PFSK-1 (cell line): Measurements from ENCODE around the gene GLIS1.

ENCODE experiments used
- FOXP2 ChIP-seq: optimal IDR thresholded peaks from 2 replicates; pipeline ENCODE3; 2011; ENCODE audit warnings: borderline replicate concordance, control low read depth, inconsistent platforms; ENCODE audit not compliant: insufficient read depth; ENCODE audit errors: extremely low read length, extremely low read depth
- POLR2AphosphoS5 ChIP-seq: IDR thresholded peaks from 2 replicates; pipeline ENCODE4 v1.6.1; 2012; ENCODE audit warnings: low read depth, mild to moderate bottlenecking, control low read depth, low read length, moderate library complexity
- SIN3A ChIP-seq: IDR thresholded peaks from 2 replicates; pipeline ENCODE4 v1.6.1; 2012; ENCODE audit warnings: mild to moderate bottlenecking, low read length, moderate library complexity, borderline replicate concordance; ENCODE audit not compliant: insufficient read depth
- TAF1 ChIP-seq: IDR thresholded peaks from 2 replicates; pipeline ENCODE4 v1.6.1; 2012; ENCODE audit warnings: low read length, control low read depth, borderline replicate concordance; ENCODE audit not compliant: insufficient read depth
- TF ChIP-seq, protein P1 (sequence below), 2 experiments: IDR thresholded peaks; 2 replicates each; pipeline versions ENCODE4 v1.6.1 to v1.8.0; 2011 to 2012; ENCODE audit warnings: low read depth in 2 of 2, low read length in 2 of 2, control low read depth in 1 of 2, inconsistent platforms in 1 of 2, mild to moderate bottlenecking in 1 of 2, moderate library complexity in 1 of 2; ENCODE audit not compliant: insufficient read depth in 1 of 2

Gene GLIS1

DNA sequence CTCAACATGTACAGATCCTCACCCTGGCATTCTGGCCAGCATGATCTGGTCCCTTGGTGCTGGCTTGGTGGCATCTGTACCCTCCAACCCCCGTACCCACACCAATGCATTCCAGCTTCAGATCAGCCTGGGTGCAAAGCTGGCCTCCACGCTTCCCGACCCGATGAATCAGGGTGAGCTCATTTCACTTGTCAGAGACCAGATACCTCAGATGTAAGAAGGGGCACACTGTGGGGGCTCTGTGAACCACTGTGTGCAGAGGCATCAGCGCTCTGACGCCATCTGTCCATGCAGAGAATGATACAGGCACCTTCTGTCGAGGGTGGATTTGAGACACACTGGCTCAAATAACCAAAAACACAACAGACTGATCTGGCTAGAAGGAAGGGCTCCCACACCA, 203.1 kb downstream of the GLIS1 start:
- TF ChIP-seq, protein P1, sequence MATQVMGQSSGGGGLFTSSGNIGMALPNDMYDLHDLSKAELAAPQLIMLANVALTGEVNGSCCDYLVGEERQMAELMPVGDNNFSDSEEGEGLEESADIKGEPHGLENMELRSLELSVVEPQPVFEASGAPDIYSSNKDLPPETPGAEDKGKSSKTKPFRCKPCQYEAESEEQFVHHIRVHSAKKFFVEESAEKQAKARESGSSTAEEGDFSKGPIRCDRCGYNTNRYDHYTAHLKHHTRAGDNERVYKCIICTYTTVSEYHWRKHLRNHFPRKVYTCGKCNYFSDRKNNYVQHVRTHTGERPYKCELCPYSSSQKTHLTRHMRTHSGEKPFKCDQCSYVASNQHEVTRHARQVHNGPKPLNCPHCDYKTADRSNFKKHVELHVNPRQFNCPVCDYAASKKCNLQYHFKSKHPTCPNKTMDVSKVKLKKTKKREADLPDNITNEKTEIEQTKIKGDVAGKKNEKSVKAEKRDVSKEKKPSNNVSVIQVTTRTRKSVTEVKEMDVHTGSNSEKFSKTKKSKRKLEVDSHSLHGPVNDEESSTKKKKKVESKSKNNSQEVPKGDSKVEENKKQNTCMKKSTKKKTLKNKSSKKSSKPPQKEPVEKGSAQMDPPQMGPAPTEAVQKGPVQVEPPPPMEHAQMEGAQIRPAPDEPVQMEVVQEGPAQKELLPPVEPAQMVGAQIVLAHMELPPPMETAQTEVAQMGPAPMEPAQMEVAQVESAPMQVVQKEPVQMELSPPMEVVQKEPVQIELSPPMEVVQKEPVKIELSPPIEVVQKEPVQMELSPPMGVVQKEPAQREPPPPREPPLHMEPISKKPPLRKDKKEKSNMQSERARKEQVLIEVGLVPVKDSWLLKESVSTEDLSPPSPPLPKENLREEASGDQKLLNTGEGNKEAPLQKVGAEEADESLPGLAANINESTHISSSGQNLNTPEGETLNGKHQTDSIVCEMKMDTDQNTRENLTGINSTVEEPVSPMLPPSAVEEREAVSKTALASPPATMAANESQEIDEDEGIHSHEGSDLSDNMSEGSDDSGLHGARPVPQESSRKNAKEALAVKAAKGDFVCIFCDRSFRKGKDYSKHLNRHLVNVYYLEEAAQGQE (IDR thresholded peaks at IDR 0.05; ENCODE audit: insufficient read depth in 1 of 2, low read depth in 2 of 2, low read length in 2 of 2) = no peak
- TF ChIP-seq SIN3A (no peak), POLR2AphosphoS5 (no peak), FOXP2 (no peak), TAF1 (no peak)

DNA sequence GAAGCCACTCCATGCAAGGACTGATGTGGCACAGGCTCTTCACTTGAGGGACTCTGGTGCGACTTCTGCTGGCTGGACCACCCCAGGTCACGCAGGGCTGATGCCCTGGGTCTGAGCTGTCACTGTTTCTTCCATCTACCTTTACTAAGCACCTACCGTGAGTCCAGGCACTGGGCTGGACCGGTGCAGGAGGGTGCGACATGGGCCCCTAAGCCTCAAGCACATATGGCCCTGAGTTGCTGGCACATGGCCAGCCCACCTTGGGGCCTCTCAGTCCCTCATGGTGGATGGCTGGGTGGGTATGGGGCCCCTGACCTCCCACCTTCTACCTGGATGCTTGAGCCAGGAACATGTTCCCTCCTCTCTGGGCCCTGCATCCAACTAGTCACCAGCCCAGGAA, 203.7 kb downstream of the GLIS1 start:
- TF ChIP-seq TAF1 (no peak), FOXP2 (no peak), POLR2AphosphoS5 (no peak), SIN3A (no peak)
- TF ChIP-seq, protein P1 (IDR thresholded peaks at IDR 0.05; ENCODE audit: insufficient read depth in 1 of 2, low read depth in 2 of 2, low read length in 2 of 2) = no peak

DNA sequence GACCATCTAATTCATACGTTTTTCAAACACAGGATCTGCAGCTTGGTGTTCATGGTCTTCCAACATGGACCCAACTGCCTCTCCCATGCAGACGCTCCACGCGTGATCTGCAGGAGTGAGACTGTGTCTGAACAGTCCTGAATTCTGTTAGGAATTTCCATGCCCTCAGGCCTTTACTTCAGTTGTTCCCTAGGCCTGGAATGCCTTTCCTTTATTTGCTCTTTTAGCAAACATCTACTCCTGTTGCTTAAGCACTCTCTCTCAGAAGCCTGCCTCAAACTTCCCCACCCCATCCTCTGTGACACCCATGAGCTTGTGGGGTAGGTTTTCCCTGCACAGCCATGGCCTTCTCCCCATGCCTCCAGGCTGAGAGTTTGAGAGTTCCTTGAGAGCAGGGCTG, 206.1 kb downstream of the GLIS1 start:
- TF ChIP-seq POLR2AphosphoS5 (no peak), FOXP2 (no peak), SIN3A (no peak), TAF1 (no peak)
- TF ChIP-seq, protein P1 (IDR thresholded peaks at IDR 0.05; ENCODE audit: insufficient read depth in 1 of 2, low read depth in 2 of 2, low read length in 2 of 2) = no peak

DNA sequence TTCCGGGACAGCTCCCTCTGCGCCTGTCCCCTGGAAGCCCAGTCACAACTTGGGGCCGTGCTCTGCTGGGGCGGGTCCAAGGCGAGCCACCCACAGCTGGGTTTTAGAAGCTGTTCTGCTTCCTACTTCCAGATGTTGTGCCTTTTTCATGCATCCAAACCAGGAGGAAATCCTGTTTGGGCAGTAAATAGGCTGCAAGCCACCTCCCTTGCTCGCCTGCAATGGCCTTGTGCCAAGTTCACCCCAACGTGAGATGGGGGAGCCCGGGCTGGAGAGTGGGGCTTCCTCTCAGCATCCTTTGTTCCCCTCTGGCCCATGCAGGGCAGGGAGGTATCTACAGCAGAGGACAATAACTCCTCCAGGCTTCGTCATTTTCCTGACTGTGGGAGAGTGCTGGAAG, 206.6 kb downstream of the GLIS1 start:
- TF ChIP-seq FOXP2 = no peak
- no peak for TF ChIP-seq POLR2AphosphoS5
- TF ChIP-seq SIN3A = no peak
- no peak for TF ChIP-seq TAF1
- TF ChIP-seq, protein P1 (IDR thresholded peaks at IDR 0.05; ENCODE audit: insufficient read depth in 1 of 2, low read depth in 2 of 2, low read length in 2 of 2) = no peak

DNA sequence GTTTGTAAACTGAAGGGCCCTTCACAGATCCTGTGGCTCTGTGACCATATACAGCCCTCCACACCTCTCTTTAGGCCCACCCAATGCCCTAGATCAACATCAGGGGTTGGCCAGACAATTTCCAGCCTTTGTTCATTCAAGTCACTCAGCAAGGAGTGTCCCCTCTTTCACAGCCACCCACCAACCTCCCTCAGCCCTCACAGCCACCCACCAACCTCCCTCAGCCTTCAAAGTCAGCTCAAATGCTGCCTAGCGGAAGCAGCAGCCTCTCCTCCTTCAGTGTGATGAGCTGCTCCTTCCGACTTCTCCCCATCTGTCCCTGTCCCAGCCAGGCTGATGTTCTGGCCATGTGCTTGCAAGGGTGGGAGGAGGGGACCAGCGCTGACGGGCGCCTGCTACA, 208.4 kb downstream of the GLIS1 start:
- no peak for TF ChIP-seq SIN3A
- no peak for TF ChIP-seq TAF1
- no peak for TF ChIP-seq FOXP2
- TF ChIP-seq, protein P1 (IDR thresholded peaks at IDR 0.05; ENCODE audit: insufficient read depth in 1 of 2, low read depth in 2 of 2, low read length in 2 of 2) = no peak
